ENCODE data around the gene SPTLC2. TPM values are rescaled to one million over a fixed set of nuclear protein-coding genes. Genes with fewer than 3 reads are reported as not detected.

SPTLC2 gene
- total RNA-seq, 2 donors from 2014 or later, result 4.9 to 11.7 TPM

DNA sequence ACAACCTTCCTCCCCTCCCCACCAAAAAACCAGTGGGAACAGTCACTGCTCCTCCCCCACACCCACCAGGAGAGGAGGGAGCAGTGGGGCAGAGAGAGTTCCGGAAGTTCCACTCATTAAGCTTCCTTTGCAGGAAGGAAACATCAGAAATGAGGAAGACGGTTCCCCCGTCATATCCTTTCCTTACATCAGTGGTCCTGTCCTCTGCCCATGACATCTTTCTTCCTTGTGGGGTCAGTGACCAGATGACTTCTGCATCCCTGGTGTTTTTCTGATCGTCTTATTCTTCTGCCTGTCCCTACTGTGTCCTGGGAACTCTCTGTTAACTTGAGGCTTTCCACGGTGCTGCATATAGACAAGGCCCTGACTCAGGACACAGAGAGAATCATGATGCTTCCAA lies 40.8 kb upstream of the SPTLC2 start:
- no peak overlapping the region for H3K4me3 ChIP-seq
- no peaks in the 10 kb centered on the region for H3K36me3 ChIP-seq (replicated peaks in 1 of 2; ENCODE audit: insufficient read depth in 1 of 2, low read depth in 2 of 2)
- DNase-seq, result peak in 1 of 4 donors; percentile 35
- H3K9me3 ChIP-seq, result no peaks in the 10 kb centered on the region
- no peak overlapping the region for H3K27ac ChIP-seq
- TF ChIP-seq POLR2A (IDR thresholded peaks at IDR 0.05), result no peak
- TF ChIP-seq, protein P1, sequence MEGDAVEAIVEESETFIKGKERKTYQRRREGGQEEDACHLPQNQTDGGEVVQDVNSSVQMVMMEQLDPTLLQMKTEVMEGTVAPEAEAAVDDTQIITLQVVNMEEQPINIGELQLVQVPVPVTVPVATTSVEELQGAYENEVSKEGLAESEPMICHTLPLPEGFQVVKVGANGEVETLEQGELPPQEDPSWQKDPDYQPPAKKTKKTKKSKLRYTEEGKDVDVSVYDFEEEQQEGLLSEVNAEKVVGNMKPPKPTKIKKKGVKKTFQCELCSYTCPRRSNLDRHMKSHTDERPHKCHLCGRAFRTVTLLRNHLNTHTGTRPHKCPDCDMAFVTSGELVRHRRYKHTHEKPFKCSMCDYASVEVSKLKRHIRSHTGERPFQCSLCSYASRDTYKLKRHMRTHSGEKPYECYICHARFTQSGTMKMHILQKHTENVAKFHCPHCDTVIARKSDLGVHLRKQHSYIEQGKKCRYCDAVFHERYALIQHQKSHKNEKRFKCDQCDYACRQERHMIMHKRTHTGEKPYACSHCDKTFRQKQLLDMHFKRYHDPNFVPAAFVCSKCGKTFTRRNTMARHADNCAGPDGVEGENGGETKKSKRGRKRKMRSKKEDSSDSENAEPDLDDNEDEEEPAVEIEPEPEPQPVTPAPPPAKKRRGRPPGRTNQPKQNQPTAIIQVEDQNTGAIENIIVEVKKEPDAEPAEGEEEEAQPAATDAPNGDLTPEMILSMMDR (IDR thresholded peaks at IDR 0.05), result no peak
- H3K4me1 ChIP-seq, result peaks cover 25% of the 10 kb centered on the region
- intact Hi-C loops (cut with DNase I), result no loop called here
- ATAC-seq, result no peak
- H3K27me3 ChIP-seq, result no peaks in the 10 kb centered on the region
- WGBS, 2 donors, result 60 to 85% methylated on average over 5 of the region's 5 CpGs

DNA sequence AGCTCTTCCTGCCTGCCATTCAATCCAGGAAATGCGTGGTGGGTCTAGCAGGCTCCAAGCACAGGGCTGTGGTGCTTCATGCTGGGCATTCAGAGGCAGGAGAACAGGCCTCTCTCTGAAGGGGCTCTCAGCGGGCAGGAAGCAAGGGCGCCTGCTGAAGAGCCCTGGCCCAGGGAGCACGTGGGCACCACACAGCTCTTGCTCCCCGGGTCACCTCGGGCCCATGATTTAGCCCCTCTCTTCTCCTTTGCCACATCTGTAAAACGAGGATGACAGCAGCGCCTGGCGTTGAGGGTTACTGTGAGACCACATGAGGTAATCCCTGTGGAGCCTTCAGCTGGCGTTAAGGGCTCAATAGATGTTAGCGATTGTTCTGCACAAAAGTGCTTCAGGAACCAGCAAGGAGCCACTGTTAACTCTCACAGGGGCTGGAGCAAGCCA lies 37.6 kb upstream of the SPTLC2 start:
- no peak for TF ChIP-seq POLR2A (IDR thresholded peaks at IDR 0.05)
- TF ChIP-seq, protein P1 (IDR thresholded peaks at IDR 0.05), result no peak
- ATAC-seq (no peak), DNase-seq (peak in 1 of 4 donors; percentile 13)
- H3K27me3 ChIP-seq, result no peaks in the 10 kb centered on the region
- H3K9me3 ChIP-seq, result no peaks in the 10 kb centered on the region
- no peak overlapping the region for H3K4me3 ChIP-seq
- no peak overlapping the region for H3K27ac ChIP-seq
- peaks cover 25% of the 10 kb centered on the region for H3K4me1 ChIP-seq
- WGBS, 2 donors, result 63 to 64% methylated on average over 9 to 11 of the region's 11 CpGs
- H3K36me3 ChIP-seq (replicated peaks in 1 of 2; ENCODE audit: insufficient read depth in 1 of 2, low read depth in 2 of 2), result no peaks in the 10 kb centered on the region
- intact Hi-C loops (cut with DNase I), result no loop called here

DNA sequence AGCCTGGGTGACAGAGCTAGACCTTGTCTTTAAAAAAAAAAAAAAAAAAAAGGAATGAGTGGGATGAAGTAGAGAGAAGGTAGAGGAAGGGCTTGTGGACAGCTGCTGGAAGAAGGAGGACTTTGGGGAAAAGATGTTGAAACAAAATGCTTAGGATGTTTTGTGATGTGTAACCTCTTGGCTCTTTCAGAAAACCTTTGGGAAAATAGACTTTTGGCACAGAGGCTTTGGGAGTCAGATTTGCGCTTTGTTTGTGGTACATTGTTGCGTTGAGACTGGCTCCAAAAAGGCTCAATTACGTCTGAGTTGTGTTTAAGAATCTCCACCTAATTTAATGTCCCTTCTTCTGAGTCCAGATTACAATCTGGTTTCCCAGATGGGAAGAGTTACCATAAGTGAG lies 32.9 kb upstream of the SPTLC2 start:
- no peaks in the 10 kb centered on the region for H3K36me3 ChIP-seq (replicated peaks in 1 of 2; ENCODE audit: insufficient read depth in 1 of 2, low read depth in 2 of 2)
- H3K27ac ChIP-seq, result no peak overlapping the region
- peaks cover 24% of the 10 kb centered on the region for H3K4me1 ChIP-seq
- ATAC-seq (no peak), DNase-seq (no peak)
- no peaks in the 10 kb centered on the region for H3K9me3 ChIP-seq
- 92 to 97% methylated on average over 3 of the region's 3 CpGs for WGBS, 2 donors
- H3K4me3 ChIP-seq, result no peak overlapping the region
- intact Hi-C loops (cut with DNase I), result no loop called here
- TF ChIP-seq, protein P1 (IDR thresholded peaks at IDR 0.05), result no peak
- no peak for TF ChIP-seq POLR2A (IDR thresholded peaks at IDR 0.05)
- no peaks in the 10 kb centered on the region for H3K27me3 ChIP-seq

DNA sequence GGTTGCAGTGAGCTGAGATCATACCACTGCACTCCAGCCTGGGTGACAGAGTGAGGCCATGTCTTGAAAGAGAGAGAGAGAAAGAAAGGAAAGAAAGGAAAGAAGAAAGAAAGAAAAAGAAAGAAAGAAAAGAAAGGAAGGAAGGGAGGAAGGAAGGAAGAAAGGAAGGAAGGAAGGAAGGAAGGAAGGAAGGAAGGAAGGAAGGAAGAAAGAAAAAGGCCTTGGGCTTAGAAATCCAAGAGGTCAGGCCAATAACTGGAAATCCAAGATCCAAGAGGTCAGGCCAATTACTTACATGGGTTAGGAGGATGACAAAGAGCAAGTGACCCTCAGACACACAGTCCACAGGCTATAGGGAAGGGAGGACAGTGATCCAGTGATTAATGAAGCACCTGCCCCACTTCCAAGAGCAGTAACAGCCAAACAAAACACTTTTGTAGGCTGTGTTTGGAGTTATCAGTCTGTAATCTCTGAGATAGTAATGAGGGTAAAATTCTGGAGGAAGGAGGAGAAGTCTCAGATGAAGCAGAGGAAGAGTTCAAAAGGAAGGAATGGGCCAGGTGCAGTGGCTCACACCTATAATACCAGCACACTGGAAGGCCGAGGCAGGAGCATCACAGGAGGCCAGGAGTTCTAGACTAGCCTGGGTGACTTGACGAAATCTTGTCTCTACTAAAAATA lies 32.2 kb upstream of the SPTLC2 start:
- no peaks in the 10 kb centered on the region for H3K27me3 ChIP-seq
- DNase-seq (no peak), ATAC-seq (no peak)
- H3K36me3 ChIP-seq (replicated peaks in 1 of 2; ENCODE audit: insufficient read depth in 1 of 2, low read depth in 2 of 2), result no peaks in the 10 kb centered on the region
- no peak overlapping the region for H3K4me3 ChIP-seq
- no peaks in the 10 kb centered on the region for H3K9me3 ChIP-seq
- no peak for TF ChIP-seq POLR2A (IDR thresholded peaks at IDR 0.05)
- TF ChIP-seq, protein P1 (IDR thresholded peaks at IDR 0.05), result no peak
- peaks cover 20% of the 10 kb centered on the region for H3K4me1 ChIP-seq
- intact Hi-C loops (cut with DNase I), result no loop called here
- H3K27ac ChIP-seq, result no peak overlapping the region
- 50% methylated on average over 2 of the region's 2 CpGs for WGBS, 2 donors

DNA sequence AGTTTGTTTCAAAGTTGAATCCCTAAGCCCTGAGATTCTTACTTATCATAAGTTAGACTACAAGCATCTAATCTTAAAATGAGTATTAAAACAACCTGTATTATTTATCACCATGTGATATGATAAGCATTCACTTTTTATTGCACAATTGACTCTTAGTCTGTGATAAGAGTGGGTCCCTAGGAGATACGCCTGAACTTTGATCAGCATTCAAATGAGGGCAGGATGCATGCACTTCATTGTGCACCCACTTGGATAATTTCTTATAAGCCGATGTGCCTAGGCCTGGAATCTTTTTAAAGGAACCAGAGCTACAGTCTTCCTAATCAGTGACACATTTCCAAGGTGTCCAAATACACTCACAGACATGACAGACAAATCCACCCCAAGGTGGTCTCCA lies 31.4 kb upstream of the SPTLC2 start:
- peaks cover 12% of the 10 kb centered on the region for H3K4me1 ChIP-seq
- intact Hi-C loops (cut with DNase I), result no loop called here
- no peaks in the 10 kb centered on the region for H3K9me3 ChIP-seq
- DNase-seq, result no peak
- no peaks in the 10 kb centered on the region for H3K27me3 ChIP-seq
- whole genome bisulfite sequencing, 2 donors, result 25 to 32% methylated on average over 2 of the region's 2 CpGs
- ATAC-seq, result no peak
- TF ChIP-seq, protein P1 (IDR thresholded peaks at IDR 0.05), result no peak
- TF ChIP-seq POLR2A (IDR thresholded peaks at IDR 0.05), result no peak
- no peak overlapping the region for H3K4me3 ChIP-seq
- no peak overlapping the region for H3K27ac ChIP-seq
- H3K36me3 ChIP-seq (replicated peaks in 1 of 2; ENCODE audit: insufficient read depth in 1 of 2, low read depth in 2 of 2), result no peaks in the 10 kb centered on the region

All from body of pancreas (tissue), 4 donors.